PC-9 (cell line): ENCODE data around the gene ZDHHC11B. TPM values are rescaled to one million over a fixed set of nuclear protein-coding genes. Genes with fewer than 3 reads are reported as not detected.

Experiments used
- BruUV-seq: library from RNA; stranded (reverse); fragments of 400-500 nt; replicated peaks from 2 replicates; lab custom pipeline; 2021; lab: Mats Ljungman, UMichigan
- CTCF ChIA-PET: fragments of 300-600 bp; sonication (Branson Sonifier 250); formaldehyde crosslinking; loops from one replicate; lab custom pipeline; 2022; ENCODE audit warnings: antibody characterized with exemption; lab: Charles Lee
- POLR2A ChIA-PET: fragments of 300-600 bp; sonication (Branson Sonifier 250); formaldehyde crosslinking; loops from one replicate; lab custom pipeline; 2022; ENCODE audit warnings: antibody characterized with exemption; ENCODE audit not compliant: unreplicated experiment; lab: Charles Lee
- DNase-seq, 2 experiments: peaks; one replicate each; pipeline versions ENCODE4 v3.0.0 to v3.0.0-alpha.2; 2015 to 2022; ENCODE audit warnings: mixed read lengths in 1 of 2
- H2AFZ ChIP-seq: fragments of 200-600 bp; sonication (generic); 2 replicates; pipeline ENCODE4 v1.8.1; 2017; ENCODE audit warnings: antibody characterized with exemption
- H3F3A ChIP-seq: fragments of 200-600 bp; sonication (generic); 2 replicates; pipeline ENCODE4 v1.8.1; 2017; ENCODE audit warnings: antibody characterized with exemption, mild to moderate bottlenecking, low read depth; ENCODE audit not compliant: insufficient read depth
- H3K27ac ChIP-seq: fragments of 200-600 bp; sonication (generic); 2 replicates; pipeline ENCODE4 v1.6.1; 2016; ENCODE audit warnings: mixed run types
- H3K27me3 ChIP-seq: fragments of 200-600 bp; sonication (generic); 2 replicates; pipeline ENCODE4 v1.6.1; 2016; ENCODE audit warnings: low read depth, mixed run types; ENCODE audit not compliant: insufficient read depth
- H3K36me3 ChIP-seq: fragments of 200-600 bp; sonication (generic); 2 replicates; pipeline ENCODE4 v1.6.1; 2016; ENCODE audit warnings: low read depth, mixed run types
- H3K4me1 ChIP-seq: fragments of 200-600 bp; sonication (generic); replicated peaks from 2 replicates; pipeline ENCODE4 v1.6.1; 2016; ENCODE audit warnings: mixed run types; ENCODE audit not compliant: insufficient read depth
- H3K4me2 ChIP-seq: fragments of 200-600 bp; sonication (generic); 2 replicates; pipeline ENCODE4 v1.6.1; 2017; ENCODE audit warnings: mixed run types
- H3K4me3 ChIP-seq: fragments of 200-600 bp; sonication (generic); 2 replicates; pipeline ENCODE4 v1.6.1; 2016; ENCODE audit warnings: mixed run types
- H3K79me2 ChIP-seq: fragments of 200-600 bp; sonication (generic); 2 replicates; pipeline ENCODE4 v1.6.1; 2017; ENCODE audit warnings: low read depth, mixed run types
- H3K9me2 ChIP-seq: fragments of 200-600 bp; sonication (generic); 2 replicates; pipeline ENCODE4 v1.8.1; 2017; ENCODE audit warnings: mild to moderate bottlenecking; ENCODE audit not compliant: insufficient read depth
- H3K9me3 ChIP-seq: fragments of 200-600 bp; sonication (generic); 2 replicates; pipeline ENCODE4 v1.8.1; 2016; ENCODE audit warnings: low read depth; ENCODE audit not compliant: insufficient read depth
- H4K20me1 ChIP-seq: fragments of 200-600 bp; sonication (generic); 2 replicates; pipeline ENCODE4 v1.8.1; 2017; ENCODE audit not compliant: insufficient read depth
- EZH2 ChIP-seq: fragments of 200-600 bp; sonication (generic); IDR thresholded peaks from 2 replicates; pipeline ENCODE4 v1.8.0; 2017; ENCODE audit warnings: antibody characterized with exemption, low read depth
- intact Hi-C: fragments of 100-400 bp; cut with micrococcal nuclease; formaldehyde crosslinking; loops from one replicate; pipeline ENCODE4 v1.10.0; 2022; ENCODE audit not compliant: unreplicated experiment
- total RNA-seq: library from RNA; stranded (reverse); gene quantifications from 2 replicates; pipeline ENCODE4 v1.2.3, GENCODE V29; 2021
- TF ChIP-seq, protein P1 (sequence below): fragments of 200-600 bp; sonication (generic); conservative IDR thresholded peaks from 2 replicates; pipeline ENCODE4 v1.6.1; 2017; ENCODE audit warnings: mixed run types, antibody characterized with exemption, mild to moderate bottlenecking, moderate library complexity

ZDHHC11B gene
- total RNA-seq, 1 experiment from 2014 or later: 0.41 TPM

DNA sequence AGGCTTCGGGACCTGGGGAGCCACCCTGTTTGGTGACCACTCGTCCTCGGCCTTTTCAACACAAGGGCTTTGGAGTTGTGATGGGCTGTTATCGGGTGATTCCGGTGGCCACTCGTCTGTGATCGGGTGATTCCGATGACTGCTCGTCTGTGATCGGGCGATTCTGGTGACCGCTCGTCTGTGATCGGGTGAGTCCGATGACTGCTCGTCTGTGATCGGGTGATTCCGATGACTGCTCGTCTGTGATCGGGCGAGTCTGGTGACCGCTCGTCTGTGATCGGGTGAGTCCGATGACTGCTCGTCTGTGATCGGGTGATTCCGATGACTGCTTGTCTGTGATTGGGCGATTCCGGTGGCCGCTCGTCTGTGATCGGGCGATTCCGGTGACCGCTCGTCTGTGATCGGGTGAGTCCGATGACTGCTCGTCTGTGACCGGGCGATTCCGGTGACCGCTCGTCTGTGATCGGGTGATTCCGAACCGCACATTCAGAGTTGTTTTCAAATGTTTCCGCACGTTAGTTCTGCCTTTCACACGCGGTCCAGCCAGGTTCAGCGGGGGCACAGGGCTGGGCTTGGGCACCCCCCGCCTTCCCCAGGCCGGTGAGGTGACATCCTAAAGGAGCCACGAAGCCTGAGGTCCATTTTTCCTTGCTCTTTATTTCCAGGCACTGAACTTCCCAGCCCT is 121.6 kb downstream of the ZDHHC11B start:
- peaks cover 8% of the 10 kb centered on the region; the same call in 1 of the 2 replicates for H3K36me3 ChIP-seq
- H3K27me3 ChIP-seq: no peaks in the 10 kb centered on the region
- no peak overlapping the region for H2AFZ ChIP-seq
- no TSS peak for BruUV-seq
- H3K9me3 ChIP-seq: no peaks in the 10 kb centered on the region
- DNase-seq: no peak
- peaks cover 11% of the 10 kb centered on the region; the same call in 1 of the 2 replicates for H4K20me1 ChIP-seq
- ChIA-PET POLR2A (no interaction called here), CTCF (no interaction called here)
- no peak overlapping the region for H3K4me2 ChIP-seq
- H3K4me3 ChIP-seq: no peak overlapping the region
- H3K27ac ChIP-seq: no peak overlapping the region
- no peaks in the 10 kb centered on the region for H3K79me2 ChIP-seq
- no peaks in the 10 kb centered on the region for H3K4me1 ChIP-seq
- intact Hi-C loops: no loop called here
- H3F3A ChIP-seq: peaks cover 18% of the 10 kb centered on the region
- no peaks in the 10 kb centered on the region for H3K9me2 ChIP-seq
- TF ChIP-seq, protein P1, sequence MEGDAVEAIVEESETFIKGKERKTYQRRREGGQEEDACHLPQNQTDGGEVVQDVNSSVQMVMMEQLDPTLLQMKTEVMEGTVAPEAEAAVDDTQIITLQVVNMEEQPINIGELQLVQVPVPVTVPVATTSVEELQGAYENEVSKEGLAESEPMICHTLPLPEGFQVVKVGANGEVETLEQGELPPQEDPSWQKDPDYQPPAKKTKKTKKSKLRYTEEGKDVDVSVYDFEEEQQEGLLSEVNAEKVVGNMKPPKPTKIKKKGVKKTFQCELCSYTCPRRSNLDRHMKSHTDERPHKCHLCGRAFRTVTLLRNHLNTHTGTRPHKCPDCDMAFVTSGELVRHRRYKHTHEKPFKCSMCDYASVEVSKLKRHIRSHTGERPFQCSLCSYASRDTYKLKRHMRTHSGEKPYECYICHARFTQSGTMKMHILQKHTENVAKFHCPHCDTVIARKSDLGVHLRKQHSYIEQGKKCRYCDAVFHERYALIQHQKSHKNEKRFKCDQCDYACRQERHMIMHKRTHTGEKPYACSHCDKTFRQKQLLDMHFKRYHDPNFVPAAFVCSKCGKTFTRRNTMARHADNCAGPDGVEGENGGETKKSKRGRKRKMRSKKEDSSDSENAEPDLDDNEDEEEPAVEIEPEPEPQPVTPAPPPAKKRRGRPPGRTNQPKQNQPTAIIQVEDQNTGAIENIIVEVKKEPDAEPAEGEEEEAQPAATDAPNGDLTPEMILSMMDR: no peak
- no peak for TF ChIP-seq EZH2

DNA sequence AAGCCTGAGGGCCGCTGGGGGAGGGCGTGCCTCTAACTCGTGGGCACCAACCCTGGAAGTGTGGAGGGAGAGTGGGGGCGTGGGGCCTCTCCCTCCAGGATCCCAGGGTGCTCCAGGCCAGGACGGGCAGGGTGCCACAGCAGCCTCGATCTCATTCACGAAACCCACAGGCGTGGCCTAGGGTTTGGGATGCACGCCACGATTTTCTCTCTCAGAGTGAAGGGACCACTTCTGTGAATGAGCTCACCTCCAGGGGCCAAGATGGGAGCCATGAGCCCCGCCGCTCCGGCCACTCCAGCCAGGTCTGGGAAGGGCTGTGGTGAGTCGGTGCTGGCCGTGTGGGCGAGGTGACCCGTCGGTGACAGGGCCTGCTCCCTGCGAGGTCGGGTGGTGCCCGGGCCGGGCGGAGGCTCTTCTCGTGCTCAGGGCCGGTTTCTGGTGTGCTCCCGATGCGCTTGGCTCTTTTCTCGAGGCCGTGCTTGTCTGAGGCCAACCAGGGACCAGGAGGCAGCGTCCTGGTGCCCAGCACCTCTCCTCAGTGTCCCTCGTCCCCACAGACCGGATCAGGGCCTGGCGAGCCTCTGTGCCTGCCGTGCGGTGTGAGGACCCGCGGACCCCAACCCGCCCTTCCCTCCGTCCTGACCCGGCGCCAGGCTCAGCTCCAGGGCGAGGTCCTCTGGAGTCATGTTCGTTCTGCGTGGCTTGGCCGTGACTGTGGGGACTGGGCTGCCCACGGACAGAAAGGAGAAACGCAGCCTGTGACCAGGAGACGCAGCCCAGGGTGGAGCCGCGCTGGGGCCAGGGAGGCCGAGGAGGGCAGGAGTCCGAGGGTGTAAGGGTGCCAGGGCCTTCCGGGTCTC is 122.4 kb downstream of the ZDHHC11B start:
- ChIA-PET CTCF (no interaction called here), POLR2A (no interaction called here)
- intact Hi-C loops: no loop called here
- DNase-seq: no peak
- BruUV-seq: no TSS peak
- no peaks in the 10 kb centered on the region for H3K9me3 ChIP-seq
- H2AFZ ChIP-seq: no peak overlapping the region
- H3K79me2 ChIP-seq: no peaks in the 10 kb centered on the region
- TF ChIP-seq, protein P1: no peak
- TF ChIP-seq EZH2: no peak
- peaks cover 11% of the 10 kb centered on the region; the same call in 1 of the 2 replicates for H4K20me1 ChIP-seq
- H3K4me2 ChIP-seq: no peak overlapping the region
- H3K4me1 ChIP-seq: no peaks in the 10 kb centered on the region
- peaks cover 14% of the 10 kb centered on the region for H3F3A ChIP-seq
- H3K27me3 ChIP-seq: no peaks in the 10 kb centered on the region
- H3K27ac ChIP-seq: no peak overlapping the region
- H3K4me3 ChIP-seq: no peak overlapping the region
- H3K36me3 ChIP-seq: peaks cover 8% of the 10 kb centered on the region; the same call in 1 of the 2 replicates
- H3K9me2 ChIP-seq: no peaks in the 10 kb centered on the region

DNA sequence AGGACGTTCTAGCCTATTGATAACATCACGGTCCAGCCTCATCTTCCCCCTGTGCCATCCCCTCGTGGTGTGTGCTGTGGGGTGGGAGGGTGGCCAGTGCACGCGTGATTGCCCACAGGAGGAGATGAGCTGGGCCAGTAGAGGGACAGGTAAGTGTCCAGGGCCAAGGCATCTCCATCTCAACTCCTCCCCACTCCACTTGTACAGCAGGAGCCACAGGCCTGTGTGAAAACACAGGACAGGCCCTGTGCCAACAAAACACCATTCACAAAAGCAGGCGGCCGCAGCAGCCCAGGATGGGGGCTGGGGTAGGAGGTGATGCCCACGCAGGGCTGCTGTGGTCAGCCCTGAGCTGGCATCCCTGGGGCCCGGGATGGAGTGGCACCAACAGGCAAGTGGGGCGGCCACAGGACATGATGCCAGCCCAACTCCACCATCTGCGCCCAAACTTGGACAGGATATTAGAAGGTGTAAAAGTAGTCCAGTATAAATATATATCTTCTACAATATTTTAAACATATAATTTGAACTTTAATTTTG is 124.0 kb downstream of the ZDHHC11B start:
- Histone ChIP-seq H3K79me2 (no peaks in the 10 kb centered on the region), H3K27ac (no peak overlapping the region), H3K9me3 (no peaks in the 10 kb centered on the region), H3K4me3 (no peak overlapping the region), H3K36me3 (peaks cover 13% of the 10 kb centered on the region), H2AFZ (no peak overlapping the region), H3K27me3 (no peaks in the 10 kb centered on the region), H3K4me1 (no peaks in the 10 kb centered on the region), H3K9me2 (no peaks in the 10 kb centered on the region), H3K4me2 (no peak overlapping the region), H4K20me1 (peaks cover 3% of the 10 kb centered on the region; the same call in 1 of the 2 replicates), H3F3A (peaks cover 3% of the 10 kb centered on the region; the same call in 1 of the 2 replicates)
- BruUV-seq: no TSS peak
- ChIA-PET CTCF (no interaction called here), POLR2A (no interaction called here)
- no peak for DNase-seq
- intact Hi-C loops: no loop called here
- no peak for TF ChIP-seq EZH2
- TF ChIP-seq, protein P1: no peak

Other genes starting within 250 kb of the ZDHHC11B start
- 83.3 and 86.8 TPM in 2 replicates for gene CEP72, start 172.4 kb downstream of the ZDHHC11B start, total RNA-seq
- 0.17 and 0.38 TPM in 2 replicates for gene TPPP, start 91.4 kb downstream of the ZDHHC11B start, total RNA-seq
- 13.1 and 19.1 TPM in 2 replicates for gene ZDHHC11, start 66.3 kb upstream of the ZDHHC11B start, total RNA-seq
- gene BRD9, start 108.1 kb upstream of the ZDHHC11B start, total RNA-seq: 102 and 112 TPM in 2 replicates
- 56.1 and 74.0 TPM in 2 replicates for gene TRIP13, start 108.2 kb upstream of the ZDHHC11B start, total RNA-seq
- 0.57 and 2.6 TPM in 2 replicates for gene NKD2, start 224.1 kb upstream of the ZDHHC11B start, total RNA-seq